OCI-LY3 (cell line): Measurements from ENCODE around the gene CSTB.

ENCODE experiments used
- H2AFZ ChIP-seq: fragments of 200-600, 300-600 bp; shearing (Covaris generic); 2 replicates; pipeline ENCODE4 v1.6.0; 2014; ENCODE audit warnings: antibody characterized with exemption, low read depth, low read length
- H3K27ac ChIP-seq: fragments of 200-600, 300-600 bp; sonication (generic); 2 replicates; pipeline ENCODE4 v1.5.1; 2014; ENCODE audit warnings: mild to moderate bottlenecking, low read length, moderate library complexity, mixed read lengths
- H3K27me3 ChIP-seq: fragments of 200-600, 300-600 bp; sonication (generic); 2 replicates; pipeline ENCODE4 v1.6.1; 2014; ENCODE audit warnings: low read depth, low read length, mixed read lengths
- H3K36me3 ChIP-seq: fragments of 200-600, 300-600 bp; sonication (generic); replicated peaks from 2 replicates; pipeline ENCODE3; 2014; ENCODE audit warnings: low read depth, low read length, mixed read lengths
- H3K4me1 ChIP-seq: fragments of 300-600, 200-600 bp; sonication (generic); 2 replicates; pipeline ENCODE4 v1.6.1; 2014; ENCODE audit warnings: low read length, mixed read lengths
- H3K4me2 ChIP-seq: fragments of 200-600, 300-600 bp; sonication (generic); 2 replicates; pipeline ENCODE4 v1.6.1; 2014; ENCODE audit warnings: low read length, mixed read lengths
- H3K4me3 ChIP-seq: fragments of 300-600, 200-600 bp; sonication (generic); 2 replicates; pipeline ENCODE4 v1.5.1; 2014; ENCODE audit warnings: antibody characterized with exemption, mild to moderate bottlenecking, low read length, moderate library complexity
- H3K79me2 ChIP-seq: fragments of 300-600, 200-600 bp; shearing (Covaris generic); 2 replicates; pipeline ENCODE4 v1.6.1; 2014; ENCODE audit warnings: mild to moderate bottlenecking, low read length, mixed read lengths
- H3K9ac ChIP-seq: fragments of 300-600, 200-600 bp; shearing (Covaris generic); 2 replicates; pipeline ENCODE4 v1.6.0; 2014; ENCODE audit warnings: mild to moderate bottlenecking, low read length, moderate library complexity
- H3K9me3 ChIP-seq: fragments of 200-600, 300-600 bp; shearing (Covaris generic); 2 replicates; pipeline ENCODE4 v1.6.1; 2014; ENCODE audit warnings: low read length, mixed read lengths; ENCODE audit not compliant: insufficient read depth
- H4K20me1 ChIP-seq: fragments of 200-600, 300-600 bp; sonication (generic); 2 replicates; pipeline ENCODE4 v1.6.1; 2016; ENCODE audit warnings: low read length, mixed read lengths; ENCODE audit not compliant: insufficient read depth
- CTCF ChIP-seq: fragments of 200-600, 300-600 bp; sonication (generic); IDR thresholded peaks from 2 replicates; pipeline ENCODE4 v1.5.1; 2014; ENCODE audit warnings: antibody characterized with exemption, low read length, low read depth
- EZH2phosphoT487 ChIP-seq: fragments of 200-600 bp; shearing (Covaris generic); IDR thresholded peaks from 2 replicates; pipeline ENCODE4 v1.6.1; 2018; ENCODE audit warnings: antibody characterized with exemption, mixed run types, low read depth

CSTB gene

GRCh38 chr21:43751955-43752591, 24.0 kb downstream of the CSTB start:
- Histone ChIP-seq H3K9me3 (no peaks in the 10 kb centered on the region), H3K4me1 (no peaks in the 10 kb centered on the region), H3K4me2 (no peak overlapping the region), H3K9ac (no peak overlapping the region), H3K36me3 (peaks cover 9% of the 10 kb centered on the region), H3K27ac (no peak overlapping the region), H3K79me2 (no peaks in the 10 kb centered on the region), H2AFZ (no peak overlapping the region), H3K27me3 (no peaks in the 10 kb centered on the region), H3K4me3 (no peak overlapping the region), H4K20me1 (no peaks in the 10 kb centered on the region)
- TF ChIP-seq CTCF (no peak), EZH2phosphoT487 (no peak)

- no peak for TF ChIP-seq CTCF
- TF ChIP-seq EZH2phosphoT487, result no peak
- Histone ChIP-seq H3K4me2 (no peak overlapping the region), H3K79me2 (no peaks in the 10 kb centered on the region), H3K27ac (no peak overlapping the region), H2AFZ (no peak overlapping the region), H4K20me1 (no peaks in the 10 kb centered on the region), H3K9ac (no peak overlapping the region), H3K9me3 (no peaks in the 10 kb centered on the region), H3K27me3 (no peaks in the 10 kb centered on the region), H3K4me3 (no peak overlapping the region), H3K4me1 (no peaks in the 10 kb centered on the region), H3K36me3 (peaks cover 9% of the 10 kb centered on the region)
Measured at GRCh38 chr21:43750339-43751033, 25.6 kb downstream of the CSTB start.

- H3K9ac ChIP-seq, result no peak overlapping the region
- H3K27ac ChIP-seq, result no peak overlapping the region
- H4K20me1 ChIP-seq, result no peaks in the 10 kb centered on the region
- no peak overlapping the region for H3K4me3 ChIP-seq
- H3K4me2 ChIP-seq, result no peak overlapping the region
- H3K9me3 ChIP-seq, result no peaks in the 10 kb centered on the region
- H3K79me2 ChIP-seq, result no peaks in the 10 kb centered on the region
- H3K4me1 ChIP-seq, result no peaks in the 10 kb centered on the region
- TF ChIP-seq CTCF (no peak), EZH2phosphoT487 (no peak)
- peaks cover 9% of the 10 kb centered on the region for H3K36me3 ChIP-seq
- H3K27me3 ChIP-seq, result no peaks in the 10 kb centered on the region
- H2AFZ ChIP-seq, result no peak overlapping the region
Measured at GRCh38 chr21:43749651-43750262, 26.4 kb downstream of the CSTB start.

- no peaks in the 10 kb centered on the region for H3K27me3 ChIP-seq
- H3K9me3 ChIP-seq, result no peaks in the 10 kb centered on the region
- H3K36me3 ChIP-seq, result peaks cover 10% of the 10 kb centered on the region
- H3K4me2 ChIP-seq, result no peak overlapping the region
- no peaks in the 10 kb centered on the region for H3K79me2 ChIP-seq
- H3K4me3 ChIP-seq, result no peak overlapping the region
- TF ChIP-seq CTCF (no peak), EZH2phosphoT487 (no peak)
- no peak overlapping the region for H3K9ac ChIP-seq
- no peak overlapping the region for H2AFZ ChIP-seq
- no peak overlapping the region for H3K27ac ChIP-seq
- no peaks in the 10 kb centered on the region for H3K4me1 ChIP-seq
- no peaks in the 10 kb centered on the region for H4K20me1 ChIP-seq
Measured at GRCh38 chr21:43748622-43749021, 27.5 kb downstream of the CSTB start.
